ENCODE data around the gene TMEM98. TPM values are rescaled to one million over a fixed set of nuclear protein-coding genes. Genes with fewer than 3 reads are reported as not detected.
A peak's percentile ranks its signal among the peaks of the same experiment; 100 is the strongest.
"Not testable (repeated sequence)": the region's sequence is repeated elsewhere in the genome, so short reads cannot be mapped to it uniquely, and the experiment has no call there.

Gene TMEM98
- total RNA-seq, 2 experiments from 2014 or later: 0.41 to 0.77 TPM

DNA sequence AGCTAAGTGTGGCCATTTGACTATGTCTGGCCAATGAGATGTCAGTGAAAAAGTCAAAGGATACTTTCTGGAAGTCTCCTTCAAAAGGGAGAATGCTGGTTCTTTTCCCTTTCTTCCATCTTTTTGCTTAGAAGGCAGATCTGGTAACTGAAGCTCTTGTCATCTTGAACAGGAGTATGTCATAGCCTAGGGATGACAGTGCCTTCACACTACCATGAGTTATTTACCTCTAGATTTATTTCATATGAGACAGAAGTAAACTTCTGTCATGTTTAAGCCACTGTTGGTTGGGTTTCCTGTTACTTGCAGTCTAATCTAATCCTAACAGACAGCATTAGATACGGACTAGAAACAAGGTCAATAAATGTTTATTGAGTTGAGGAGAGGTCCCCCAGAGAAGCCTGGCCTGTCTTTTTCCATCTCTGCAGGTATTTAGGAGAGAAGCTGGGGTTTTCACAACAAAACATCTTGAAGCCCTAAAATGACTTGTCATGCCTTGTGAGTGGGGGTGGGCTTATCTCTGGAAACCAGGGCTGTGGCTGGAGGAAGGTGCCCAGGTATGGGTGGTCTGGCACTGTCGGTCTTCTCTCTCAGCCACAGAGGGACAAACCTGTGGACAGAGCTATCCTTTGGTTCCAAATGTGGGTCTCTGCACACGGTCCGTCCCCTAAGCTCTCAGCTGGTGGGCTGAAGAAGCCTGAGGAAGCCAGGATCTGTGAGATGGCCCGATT lies 28.5 kb downstream of the TMEM98 start:
- no peak for ATAC-seq
- no peak for DNase-seq
- no peaks in the 10 kb centered on the region for H3K4me1 Mint-ChIP-seq
- intact Hi-C loops (cut with DNase I, micrococcal nuclease): no loop called here
- H3K9me3 Mint-ChIP-seq (ENCODE audit: low read depth): no peaks in the 10 kb centered on the region
- CTCF ChIA-PET: interaction anchor here (0.9 kb wide), 1 partner anchor 15 kb away, joined by 5 read pairs; no protein-coding TSS in a partner anchor
- POLR2A ChIA-PET: no interaction called here
- no peaks in the 10 kb centered on the region for H3K36me3 Mint-ChIP-seq (ENCODE audit: low read depth)
- H3K27me3 Mint-ChIP-seq: peaks cover 17% of the 10 kb centered on the region
- H3K4me3 Mint-ChIP-seq: no peak overlapping the region
- no peak overlapping the region for H3K27ac Mint-ChIP-seq

DNA sequence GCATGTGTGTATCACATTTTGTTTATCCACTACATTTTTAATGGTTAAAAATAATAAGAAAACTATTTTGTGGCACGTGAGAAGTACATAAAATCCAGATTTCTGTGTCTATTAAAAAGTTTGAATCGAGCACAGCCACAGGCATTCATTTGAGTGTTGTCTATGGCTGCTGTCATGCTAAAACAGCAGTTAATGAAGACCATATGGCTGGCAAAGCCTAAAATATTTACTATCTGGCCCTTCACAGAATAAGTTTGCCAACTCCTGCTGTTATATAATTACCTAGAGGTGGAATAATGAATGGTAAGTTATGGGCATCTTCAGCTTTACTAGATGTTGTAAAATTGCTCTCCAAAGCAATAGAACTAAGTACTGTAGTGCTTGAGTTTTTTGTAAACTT lies 30.5 kb downstream of the TMEM98 start:
- ATAC-seq (no peak), DNase-seq (no peak)
- Mint-ChIP-seq H3K9me3 (ENCODE audit: low read depth) (no peaks in the 10 kb centered on the region), H3K4me1 (no peaks in the 10 kb centered on the region), H3K27me3 (peaks cover 12% of the 10 kb centered on the region), H3K4me3 (no peak overlapping the region), H3K36me3 (ENCODE audit: low read depth) (no peaks in the 10 kb centered on the region), H3K27ac (no peak overlapping the region)
- intact Hi-C loops (cut with DNase I, micrococcal nuclease): no loop called here
- ChIA-PET POLR2A (no interaction called here), CTCF (no interaction called here)

GRCh38 chr17:32960815-32961214 lies 32.9 kb downstream of the TMEM98 start:
- ATAC-seq (no peak), DNase-seq (no peak)
- H3K27me3 Mint-ChIP-seq: peaks cover 24% of the 10 kb centered on the region
- no peak overlapping the region for H3K27ac Mint-ChIP-seq
- POLR2A ChIA-PET: no interaction called here
- CTCF ChIA-PET: no interaction called here
- H3K9me3 Mint-ChIP-seq (ENCODE audit: low read depth): no peaks in the 10 kb centered on the region
- no peaks in the 10 kb centered on the region for H3K4me1 Mint-ChIP-seq
- H3K4me3 Mint-ChIP-seq: no peak overlapping the region
- no peaks in the 10 kb centered on the region for H3K36me3 Mint-ChIP-seq (ENCODE audit: low read depth)
- intact Hi-C loops (cut with DNase I, micrococcal nuclease): no loop called here

- ChIA-PET CTCF (interaction anchor here (1.3 to 1.5 kb wide), 2 partner anchors 36 to 179 kb away, joined by 4 to 5 read pairs; no protein-coding TSS in a partner anchor), POLR2A (interaction anchor here (0.6 kb wide), 1 partner anchor 1262 kb away, joined by 3 read pairs; no protein-coding TSS in a partner anchor)
- ATAC-seq (no peak), DNase-seq (no peak)
- peaks cover 24% of the 10 kb centered on the region for H3K27me3 Mint-ChIP-seq
- H3K27ac Mint-ChIP-seq: no peak overlapping the region
- H3K4me3 Mint-ChIP-seq: no peak overlapping the region
- intact Hi-C loops (cut with DNase I, micrococcal nuclease): no loop called here
- no peaks in the 10 kb centered on the region for H3K36me3 Mint-ChIP-seq (ENCODE audit: low read depth)
- no peaks in the 10 kb centered on the region for H3K4me1 Mint-ChIP-seq
- no peaks in the 10 kb centered on the region for H3K9me3 Mint-ChIP-seq (ENCODE audit: low read depth)
Measured at GRCh38 chr17:32962320-32962711, 34.4 kb downstream of the TMEM98 start.

- intact Hi-C loops (cut with DNase I, micrococcal nuclease): no loop called here
- H3K4me1 Mint-ChIP-seq: no peaks in the 10 kb centered on the region
- H3K27ac Mint-ChIP-seq: no peak overlapping the region
- ATAC-seq (no peak), DNase-seq (no peak)
- H3K9me3 Mint-ChIP-seq (ENCODE audit: low read depth): no peaks in the 10 kb centered on the region
- H3K36me3 Mint-ChIP-seq (ENCODE audit: low read depth): no peaks in the 10 kb centered on the region
- H3K27me3 Mint-ChIP-seq: peaks cover 23% of the 10 kb centered on the region
- H3K4me3 Mint-ChIP-seq: no peak overlapping the region
- ChIA-PET POLR2A (no interaction called here), CTCF (no interaction called here)
Measured at GRCh38 chr17:32964541-32964940, 36.6 kb downstream of the TMEM98 start.

DNA sequence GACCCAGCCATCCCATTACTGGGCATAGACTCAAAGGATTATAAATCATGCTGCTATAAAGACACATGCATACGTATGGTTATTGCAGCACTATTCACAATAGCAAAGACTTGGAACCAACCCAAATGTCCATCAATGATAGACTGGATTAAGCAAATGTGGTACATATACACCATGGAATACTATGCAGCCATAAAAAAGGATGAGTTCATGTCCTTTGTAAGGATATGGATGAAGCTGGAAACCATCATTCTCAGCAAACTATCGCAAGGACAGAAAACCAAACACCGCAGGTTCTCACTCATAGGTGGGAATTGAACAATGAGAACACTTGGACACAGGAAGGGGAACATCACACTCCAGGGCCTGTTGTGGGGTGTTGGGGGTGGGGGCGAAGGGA lies 41.3 kb downstream of the TMEM98 start:
- CTCF ChIA-PET; H3K9me3 Mint-ChIP-seq (ENCODE audit: low read depth); H3K36me3 Mint-ChIP-seq (ENCODE audit: low read depth): not testable (repeated sequence)

GRCh38 chr17:32970281-32970680 lies 42.3 kb downstream of the TMEM98 start:
- peaks cover 5% of the 10 kb centered on the region for H3K4me1 Mint-ChIP-seq
- H3K9me3 Mint-ChIP-seq (ENCODE audit: low read depth): no peaks in the 10 kb centered on the region
- POLR2A ChIA-PET: no interaction called here
- CTCF ChIA-PET: interaction anchor here (0.6 kb wide), 1 partner anchor 111 kb away, joined by 3 read pairs; no protein-coding TSS in a partner anchor
- H3K27me3 Mint-ChIP-seq: peaks cover 8% of the 10 kb centered on the region
- H3K4me3 Mint-ChIP-seq: no peak overlapping the region
- DNase-seq (no peak), ATAC-seq (no peak)
- no peak overlapping the region for H3K27ac Mint-ChIP-seq
- intact Hi-C loops (cut with DNase I, micrococcal nuclease): no loop called here
- H3K36me3 Mint-ChIP-seq (ENCODE audit: low read depth): no peaks in the 10 kb centered on the region

More for the DNA sequence above, 41.3 kb downstream of the TMEM98 start:
- H3K4me3 Mint-ChIP-seq; H3K27ac Mint-ChIP-seq; DNase-seq; H3K4me1 Mint-ChIP-seq; intact Hi-C loops (cut with DNase I, micrococcal nuclease); ATAC-seq; POLR2A ChIA-PET: not testable (repeated sequence)
- peaks cover 11% of the 10 kb centered on the region for H3K27me3 Mint-ChIP-seq

DNA sequence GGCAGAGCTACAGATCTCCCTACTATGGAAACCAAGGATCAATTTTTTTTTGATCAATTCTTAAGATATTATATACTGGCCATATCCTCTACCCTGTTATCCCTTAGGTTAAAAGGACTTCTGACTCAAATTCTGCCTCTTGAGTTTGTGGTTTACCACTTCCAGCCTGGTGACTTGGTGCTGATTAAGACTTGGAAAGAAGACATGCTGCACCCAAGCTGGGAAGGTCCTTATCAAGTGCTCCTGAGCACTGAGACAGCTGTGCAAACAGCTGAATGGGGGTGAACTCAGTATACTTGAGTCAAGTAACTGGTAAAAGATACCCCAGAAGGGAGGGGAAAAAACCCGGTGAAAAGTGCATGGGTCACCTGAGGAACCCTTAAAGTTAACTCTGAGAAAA lies 43.2 kb downstream of the TMEM98 start:
- H3K27ac Mint-ChIP-seq: no peak overlapping the region
- CTCF ChIA-PET: interaction anchor here (1.0 kb wide), 1 partner anchor 27 kb away, joined by 3 read pairs; no protein-coding TSS in a partner anchor
- no peak overlapping the region for H3K4me3 Mint-ChIP-seq
- POLR2A ChIA-PET: no interaction called here
- ATAC-seq (peak; percentile 86), DNase-seq (peak; percentile 53)
- peaks cover 4% of the 10 kb centered on the region for H3K27me3 Mint-ChIP-seq
- no peaks in the 10 kb centered on the region for H3K36me3 Mint-ChIP-seq (ENCODE audit: low read depth)
- no peaks in the 10 kb centered on the region for H3K9me3 Mint-ChIP-seq (ENCODE audit: low read depth)
- peaks cover 5% of the 10 kb centered on the region for H3K4me1 Mint-ChIP-seq
- intact Hi-C loops (cut with DNase I, micrococcal nuclease): no loop called here

GRCh38 chr17:32976131-32976530 lies 48.2 kb downstream of the TMEM98 start:
- Mint-ChIP-seq H3K27me3 (peaks cover 15% of the 10 kb centered on the region), H3K27ac (no peak overlapping the region), H3K4me1 (peaks cover 4% of the 10 kb centered on the region), H3K4me3 (no peak overlapping the region), H3K9me3 (ENCODE audit: low read depth) (no peaks in the 10 kb centered on the region), H3K36me3 (ENCODE audit: low read depth) (no peaks in the 10 kb centered on the region)
- DNase-seq: no peak
- intact Hi-C loops (cut with DNase I, micrococcal nuclease): no loop called here
- POLR2A ChIA-PET: no interaction called here
- CTCF ChIA-PET: interaction anchor here (0.6 to 0.7 kb wide), 2 partner anchors 99 to 386 kb away, joined by 3 read pairs; no protein-coding TSS in a partner anchor
- no peak for ATAC-seq

GRCh38 chr17:32976605-32977004 lies 48.7 kb downstream of the TMEM98 start:
- CTCF ChIA-PET: interaction anchor here (0.6 to 0.7 kb wide), 2 partner anchors 99 to 386 kb away, joined by 3 read pairs; no protein-coding TSS in a partner anchor
- intact Hi-C loops (cut with DNase I, micrococcal nuclease): no loop called here
- POLR2A ChIA-PET: no interaction called here
- Mint-ChIP-seq H3K27ac (no peak overlapping the region), H3K36me3 (ENCODE audit: low read depth) (no peaks in the 10 kb centered on the region), H3K9me3 (ENCODE audit: low read depth) (no peaks in the 10 kb centered on the region), H3K27me3 (peaks cover 15% of the 10 kb centered on the region), H3K4me3 (no peak overlapping the region), H3K4me1 (no peaks in the 10 kb centered on the region)
- DNase-seq (no peak), ATAC-seq (no peak)

GRCh38 chr17:32980230-32980629 lies 52.3 kb downstream of the TMEM98 start:
- H3K4me1 Mint-ChIP-seq: no peaks in the 10 kb centered on the region
- H3K27me3 Mint-ChIP-seq: peaks cover 25% of the 10 kb centered on the region
- DNase-seq: no peak
- POLR2A ChIA-PET: no interaction called here
- ATAC-seq: no peak
- peaks cover 7% of the 10 kb centered on the region for H3K9me3 Mint-ChIP-seq (ENCODE audit: low read depth)
- H3K36me3 Mint-ChIP-seq (ENCODE audit: low read depth): no peaks in the 10 kb centered on the region
- CTCF ChIA-PET: interaction anchor here (1.3 kb wide), 1 partner anchor 18 kb away, joined by 4 read pairs; no protein-coding TSS in a partner anchor
- H3K27ac Mint-ChIP-seq: no peak overlapping the region
- intact Hi-C loops (cut with DNase I, micrococcal nuclease): no loop called here
- H3K4me3 Mint-ChIP-seq: no peak overlapping the region

DNA sequence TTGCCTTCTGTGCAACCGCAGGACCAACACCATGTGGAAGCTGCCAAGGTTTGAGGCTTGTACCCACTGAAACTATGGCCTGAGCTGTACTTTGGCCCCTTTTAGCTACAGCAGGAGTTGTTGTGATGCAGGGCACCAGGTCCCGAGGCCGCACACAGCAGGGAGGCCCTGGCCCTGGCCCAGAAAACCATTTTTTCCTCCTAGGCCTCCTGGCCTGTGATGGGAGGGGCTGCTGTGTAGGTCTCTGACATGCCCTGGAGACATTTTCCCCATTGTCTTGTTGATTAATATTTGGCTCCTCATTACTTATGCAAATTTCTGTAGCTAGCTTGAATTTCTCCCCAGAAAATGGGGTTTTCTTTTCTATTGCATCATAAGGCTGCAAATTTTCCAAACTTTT lies 53.7 kb downstream of the TMEM98 start:
- H3K4me3 Mint-ChIP-seq; H3K27ac Mint-ChIP-seq; H3K4me1 Mint-ChIP-seq; H3K9me3 Mint-ChIP-seq (ENCODE audit: low read depth); DNase-seq; ATAC-seq; H3K36me3 Mint-ChIP-seq (ENCODE audit: low read depth); intact Hi-C loops (cut with DNase I, micrococcal nuclease); CTCF ChIA-PET; POLR2A ChIA-PET: not testable (repeated sequence)
- H3K27me3 Mint-ChIP-seq: peaks cover 26% of the 10 kb centered on the region
